SK-N-SH (cell line): ENCODE measurements around the gene ABHD16A.

Experiments
- CTCF ChIP-seq: fragments of 200-600 bp; sonication (generic); IDR thresholded peaks from 2 replicates; pipeline ENCODE4 v1.6.1; 2017; ENCODE audit warnings: antibody characterized with exemption, mild to moderate bottlenecking, moderate library complexity
- EP300 ChIP-seq, 2 experiments: IDR thresholded peaks; 2 replicates each; pipeline versions ENCODE4 v1.4.0 to v1.6.1; 2012; ENCODE audit warnings: borderline replicate concordance in 1 of 2, low read depth in 1 of 2, low read length in 1 of 2
- GABPA ChIP-seq: IDR thresholded peaks from 2 replicates; pipeline ENCODE4 v1.4.0; 2012; ENCODE audit warnings: low read depth, mild to moderate bottlenecking
- MXI1 ChIP-seq: IDR thresholded peaks from 2 replicates; pipeline ENCODE4 v1.6.1; 2012; ENCODE audit warnings: mild to moderate bottlenecking, low read depth, low read length, improper control_type of control experiment
- POLR2AphosphoS5 ChIP-seq: IDR thresholded peaks from 2 replicates; pipeline ENCODE4 v1.6.1; 2012; ENCODE audit warnings: low read depth, low read length
- RFX5 ChIP-seq: IDR thresholded peaks from 2 replicates; pipeline ENCODE4 v1.6.1; 2012; ENCODE audit warnings: mild to moderate bottlenecking, improper control_type of control experiment, low read length
- SMC3 ChIP-seq: IDR thresholded peaks from 2 replicates; pipeline ENCODE4 v1.6.1; 2012; ENCODE audit warnings: low read depth, low read length, improper control_type of control experiment
- USF2 ChIP-seq: fragments of 150-350 bp; IDR thresholded peaks from 2 replicates; pipeline ENCODE4 v1.6.1; 2017; ENCODE audit warnings: antibody characterized with exemption, low read length, low read depth, borderline replicate concordance
- YY1 ChIP-seq: IDR thresholded peaks from 2 replicates; pipeline ENCODE4 v1.4.0; 2012; ENCODE audit warnings: low read depth, mild to moderate bottlenecking
- TF ChIP-seq, protein P1 (sequence below): IDR thresholded peaks from 2 replicates; pipeline ENCODE4 v1.6.1; 2012; ENCODE audit warnings: mild to moderate bottlenecking, low read depth, low read length, moderate library complexity
- TF ChIP-seq, protein P2 (sequence below): IDR thresholded peaks from 2 replicates; pipeline ENCODE4 v1.4.0; 2012; ENCODE audit warnings: low read depth

DNA sequence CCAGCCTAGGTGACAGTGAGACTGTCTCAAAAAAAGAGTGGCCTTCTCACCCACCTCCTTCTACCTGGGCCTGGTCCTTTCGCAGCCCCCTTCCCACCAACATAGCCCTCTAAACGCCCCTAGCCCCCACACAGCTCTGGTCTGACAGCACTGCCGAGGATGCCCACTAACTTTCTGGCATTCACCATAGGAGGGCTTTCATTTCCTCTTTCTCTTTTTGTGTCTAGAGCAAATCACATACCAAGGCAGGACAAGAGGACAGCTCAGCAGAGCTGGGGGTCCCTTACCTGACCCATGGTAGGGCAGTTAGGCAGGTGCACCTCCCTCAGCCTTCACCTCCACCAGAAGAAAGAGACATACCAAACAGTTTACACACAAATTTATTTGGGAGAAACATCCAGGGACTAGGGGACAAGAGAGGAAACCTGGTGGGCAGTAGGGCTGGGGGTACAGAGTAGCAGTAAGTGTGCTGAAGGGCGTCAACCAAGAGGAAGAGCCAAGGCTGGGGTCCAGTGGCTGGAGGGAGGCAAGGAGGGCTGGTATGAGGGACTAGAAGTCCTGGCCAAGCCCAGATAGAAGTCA is 26.7 kb downstream of the ABHD16A start:
- TF ChIP-seq CTCF (no peak), EP300 (IDR thresholded peaks at IDR 0.05; ENCODE audit: borderline replicate concordance in 1 of 2, low read depth in 1 of 2, low read length in 1 of 2) (no peak), RFX5 (no peak), SMC3 (no peak), USF2 (no peak), MXI1 (no peak), POLR2AphosphoS5 (no peak), YY1 (no peak), GABPA (no peak)
- TF ChIP-seq, protein P1, sequence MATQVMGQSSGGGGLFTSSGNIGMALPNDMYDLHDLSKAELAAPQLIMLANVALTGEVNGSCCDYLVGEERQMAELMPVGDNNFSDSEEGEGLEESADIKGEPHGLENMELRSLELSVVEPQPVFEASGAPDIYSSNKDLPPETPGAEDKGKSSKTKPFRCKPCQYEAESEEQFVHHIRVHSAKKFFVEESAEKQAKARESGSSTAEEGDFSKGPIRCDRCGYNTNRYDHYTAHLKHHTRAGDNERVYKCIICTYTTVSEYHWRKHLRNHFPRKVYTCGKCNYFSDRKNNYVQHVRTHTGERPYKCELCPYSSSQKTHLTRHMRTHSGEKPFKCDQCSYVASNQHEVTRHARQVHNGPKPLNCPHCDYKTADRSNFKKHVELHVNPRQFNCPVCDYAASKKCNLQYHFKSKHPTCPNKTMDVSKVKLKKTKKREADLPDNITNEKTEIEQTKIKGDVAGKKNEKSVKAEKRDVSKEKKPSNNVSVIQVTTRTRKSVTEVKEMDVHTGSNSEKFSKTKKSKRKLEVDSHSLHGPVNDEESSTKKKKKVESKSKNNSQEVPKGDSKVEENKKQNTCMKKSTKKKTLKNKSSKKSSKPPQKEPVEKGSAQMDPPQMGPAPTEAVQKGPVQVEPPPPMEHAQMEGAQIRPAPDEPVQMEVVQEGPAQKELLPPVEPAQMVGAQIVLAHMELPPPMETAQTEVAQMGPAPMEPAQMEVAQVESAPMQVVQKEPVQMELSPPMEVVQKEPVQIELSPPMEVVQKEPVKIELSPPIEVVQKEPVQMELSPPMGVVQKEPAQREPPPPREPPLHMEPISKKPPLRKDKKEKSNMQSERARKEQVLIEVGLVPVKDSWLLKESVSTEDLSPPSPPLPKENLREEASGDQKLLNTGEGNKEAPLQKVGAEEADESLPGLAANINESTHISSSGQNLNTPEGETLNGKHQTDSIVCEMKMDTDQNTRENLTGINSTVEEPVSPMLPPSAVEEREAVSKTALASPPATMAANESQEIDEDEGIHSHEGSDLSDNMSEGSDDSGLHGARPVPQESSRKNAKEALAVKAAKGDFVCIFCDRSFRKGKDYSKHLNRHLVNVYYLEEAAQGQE, result no peak
- TF ChIP-seq, protein P2, sequence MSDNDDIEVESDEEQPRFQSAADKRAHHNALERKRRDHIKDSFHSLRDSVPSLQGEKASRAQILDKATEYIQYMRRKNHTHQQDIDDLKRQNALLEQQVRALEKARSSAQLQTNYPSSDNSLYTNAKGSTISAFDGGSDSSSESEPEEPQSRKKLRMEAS, result no peak
